ENCODE measurements around the gene S100A14.

DNA sequence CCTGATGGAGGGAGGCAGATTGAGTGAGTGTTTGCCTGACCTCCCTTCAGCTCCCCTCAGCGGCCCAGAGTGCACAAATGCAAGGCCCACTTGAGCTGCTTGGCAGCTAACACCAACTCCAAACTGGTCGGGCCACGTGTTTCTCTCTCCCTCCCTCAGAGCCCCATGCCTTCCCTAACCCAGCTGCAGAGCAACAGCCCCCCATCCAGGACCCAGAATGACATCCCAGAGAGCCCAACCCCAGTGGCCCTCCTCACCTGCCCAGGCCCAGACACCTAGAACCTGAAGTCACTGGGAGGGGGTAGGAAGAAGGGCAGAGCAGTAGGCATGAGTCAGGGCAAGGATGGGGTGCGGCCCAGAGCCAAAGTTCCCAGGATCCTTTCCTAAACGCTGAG, 789 bp upstream of the S100A14 start:
- TF ChIP-seq, protein P1, sequence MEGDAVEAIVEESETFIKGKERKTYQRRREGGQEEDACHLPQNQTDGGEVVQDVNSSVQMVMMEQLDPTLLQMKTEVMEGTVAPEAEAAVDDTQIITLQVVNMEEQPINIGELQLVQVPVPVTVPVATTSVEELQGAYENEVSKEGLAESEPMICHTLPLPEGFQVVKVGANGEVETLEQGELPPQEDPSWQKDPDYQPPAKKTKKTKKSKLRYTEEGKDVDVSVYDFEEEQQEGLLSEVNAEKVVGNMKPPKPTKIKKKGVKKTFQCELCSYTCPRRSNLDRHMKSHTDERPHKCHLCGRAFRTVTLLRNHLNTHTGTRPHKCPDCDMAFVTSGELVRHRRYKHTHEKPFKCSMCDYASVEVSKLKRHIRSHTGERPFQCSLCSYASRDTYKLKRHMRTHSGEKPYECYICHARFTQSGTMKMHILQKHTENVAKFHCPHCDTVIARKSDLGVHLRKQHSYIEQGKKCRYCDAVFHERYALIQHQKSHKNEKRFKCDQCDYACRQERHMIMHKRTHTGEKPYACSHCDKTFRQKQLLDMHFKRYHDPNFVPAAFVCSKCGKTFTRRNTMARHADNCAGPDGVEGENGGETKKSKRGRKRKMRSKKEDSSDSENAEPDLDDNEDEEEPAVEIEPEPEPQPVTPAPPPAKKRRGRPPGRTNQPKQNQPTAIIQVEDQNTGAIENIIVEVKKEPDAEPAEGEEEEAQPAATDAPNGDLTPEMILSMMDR (IDR thresholded peaks at IDR 0.05), result no peak
- TF ChIP-seq EP300 (IDR thresholded peaks at IDR 0.05), result no peak

Data from stomach (tissue), 4 donors.